CD14-positive monocyte (primary cell): Measurements from ENCODE around the gene SMC2. TPM values are rescaled to one million over a fixed set of nuclear protein-coding genes. Genes with fewer than 3 reads are reported as not detected.

Experiments
- DNase-seq, 3 donors: peaks; one replicate each; pipeline ENCODE4 v3.0.0-alpha.2; 2011 to 2022
- H2AFZ ChIP-seq: 2 replicates; pipeline ENCODE4 v1.6.0; 2012; ENCODE audit warnings: mild to moderate bottlenecking, low read depth, low read length, inconsistent platforms; ENCODE audit not compliant: insufficient read depth, poor library complexity, severe bottlenecking
- H3K27ac ChIP-seq, 2 donors: 1 replicate in 1 of 2; 2 replicates in 1 of 2; pipeline ENCODE4 v1.5.1; 2012 to 2013; ENCODE audit warnings: low read length in 2 of 2, control low read depth in 1 of 2, inconsistent platforms in 1 of 2, low read depth in 1 of 2, mild to moderate bottlenecking in 1 of 2
- H3K27me3 ChIP-seq, 2 donors: one replicate each; pipeline versions ENCODE4 v1.6.0 to v1.6.1; 2011 to 2013; ENCODE audit warnings: low read length in 2 of 2; ENCODE audit not compliant: control insufficient read depth in 2 of 2, insufficient read depth in 2 of 2
- H3K36me3 ChIP-seq, 2 donors: replicated peaks in 1 of 2; 1 replicate in 1 of 2; 2 replicates in 1 of 2; pipeline versions ENCODE4 v1.5.1 to v1.6.1; 2012 to 2013; ENCODE audit warnings: low read length in 2 of 2, control low read depth in 1 of 2, inconsistent platforms in 1 of 2, mild to moderate bottlenecking in 1 of 2; ENCODE audit not compliant: insufficient read depth in 2 of 2, control insufficient read depth in 1 of 2
- H3K4me1 ChIP-seq, 2 donors: 1 replicate in 1 of 2; 2 replicates in 1 of 2; pipeline versions ENCODE4 v1.5.1 to v1.6.1; 2012 to 2013; ENCODE audit warnings: low read length in 2 of 2, control low read depth in 1 of 2, inconsistent platforms in 1 of 2, mild to moderate bottlenecking in 1 of 2, moderate library complexity in 1 of 2; ENCODE audit not compliant: insufficient read depth in 2 of 2, control insufficient read depth in 1 of 2
- H3K4me2 ChIP-seq: replicated peaks from 2 replicates; pipeline ENCODE3; 2012; ENCODE audit warnings: low read length, moderate library complexity, mild to moderate bottlenecking; ENCODE audit not compliant: poor library complexity, severe bottlenecking; ENCODE audit errors: extremely low read depth
- H3K4me3 ChIP-seq, 3 experiments: fragments of 200-600 bp in 1 of 3; sonication (generic) in 1 of 3; replicated peaks in 1 of 3; 1 replicate in 2 of 3; 2 replicates in 1 of 3; pipeline ENCODE4 v1.5.1; 2011 to 2013; ENCODE audit warnings: low read length in 3 of 3, mild to moderate bottlenecking in 3 of 3, control low read depth in 2 of 3, low read depth in 2 of 3, inconsistent platforms in 1 of 3, moderate library complexity in 1 of 3
- H3K79me2 ChIP-seq: 2 replicates; pipeline ENCODE4 v1.6.0; 2012; ENCODE audit warnings: mild to moderate bottlenecking, control low read depth, inconsistent platforms, low read length, moderate library complexity; ENCODE audit not compliant: insufficient read depth
- H3K9ac ChIP-seq: 2 replicates; pipeline ENCODE4 v1.6.0; 2017; ENCODE audit warnings: low read length, mild to moderate bottlenecking; ENCODE audit not compliant: insufficient read depth, poor library complexity, severe bottlenecking
- H3K9me3 ChIP-seq, 2 donors: replicated peaks in 1 of 2; 1 replicate in 1 of 2; 2 replicates in 1 of 2; pipeline versions ENCODE4 v1.5.1 to v1.6.1; 2012 to 2013; ENCODE audit warnings: low read length in 2 of 2, control low read depth in 1 of 2; ENCODE audit not compliant: control insufficient read depth in 1 of 2, insufficient read depth in 1 of 2
- H4K20me1 ChIP-seq: 2 replicates; pipeline ENCODE4 v1.6.0; 2012; ENCODE audit warnings: mild to moderate bottlenecking, low read length, control low read depth, moderate library complexity; ENCODE audit not compliant: insufficient read depth
- H3K27ac Mint-ChIP-seq, 7 donors: one replicate each; pipeline ENCODE4 v1.8.0; 2020; ENCODE audit warnings: mild to moderate bottlenecking in 7 of 7, mixed read lengths in 7 of 7, moderate library complexity in 6 of 7, inconsistent platforms in 2 of 7
- H3K27me3 Mint-ChIP-seq, 3 donors: one replicate each; pipeline ENCODE4 v1.8.0; 2021 to 2022; ENCODE audit warnings: low read depth in 3 of 3, mild to moderate bottlenecking in 3 of 3, mixed read lengths in 3 of 3, moderate library complexity in 3 of 3, inconsistent platforms in 1 of 3
- H3K36me3 Mint-ChIP-seq, 2 donors: one replicate each; pipeline ENCODE4 v1.8.0; 2020; ENCODE audit warnings: mixed read lengths in 2 of 2, inconsistent platforms in 1 of 2, mild to moderate bottlenecking in 1 of 2
- H3K4me1 Mint-ChIP-seq: one replicate; pipeline ENCODE4 v1.8.0; 2020; ENCODE audit warnings: mild to moderate bottlenecking, mixed read lengths
- H3K4me3 Mint-ChIP-seq, 2 donors: one replicate each; pipeline ENCODE4 v1.8.0; 2020; ENCODE audit warnings: mild to moderate bottlenecking in 2 of 2, mixed read lengths in 2 of 2, moderate library complexity in 1 of 2
- H3K9me3 Mint-ChIP-seq, 7 donors: one replicate each; pipeline ENCODE4 v1.8.0; 2020 to 2022; ENCODE audit warnings: mixed read lengths in 7 of 7, mild to moderate bottlenecking in 6 of 7, moderate library complexity in 6 of 7, inconsistent platforms in 2 of 7
- WGBS: methylation state at CpG from one replicate; pipeline ENCODE4 v1.1.5; 2013; ENCODE audit warnings: missing lambda C conversion rate; ENCODE audit not compliant: insufficient coverage; 5-methylcytosine and 5-hydroxymethylcytosine counted together
- intact Hi-C, 2 donors: fragments of 100-400 bp; cut with micrococcal nuclease; formaldehyde crosslinking; loops; one replicate each; pipeline versions ENCODE4 v1.15.0 to v1.15.1; 2023
- polyA plus RNA-seq, 3 donors: library from polyadenylated mRNA; depleted of rRNA in 1 of 3; unstranded in 2 of 3; stranded (reverse) in 1 of 3; fragments of 300-500 nt in 2 of 3; fragments of >200 nt in 1 of 3; fragmentation: Illumina TruSeq in 2 of 3; gene quantifications; 1 replicate in 2 of 3; 2 replicates in 1 of 3; pipeline ENCODE4 v1.2.3, GENCODE V29; 2012 to 2021
- TF ChIP-seq, protein P1 (sequence below): fragments of 200-600 bp; IDR thresholded peaks from one replicate; pipeline ENCODE4 v1.8.0; 2022; ENCODE audit warnings: antibody characterized with exemption, mild to moderate bottlenecking

Gene SMC2
- polyA plus RNA-seq, 3 donors, result 0.77 to 3.6 (median 2.7) TPM

DNA sequence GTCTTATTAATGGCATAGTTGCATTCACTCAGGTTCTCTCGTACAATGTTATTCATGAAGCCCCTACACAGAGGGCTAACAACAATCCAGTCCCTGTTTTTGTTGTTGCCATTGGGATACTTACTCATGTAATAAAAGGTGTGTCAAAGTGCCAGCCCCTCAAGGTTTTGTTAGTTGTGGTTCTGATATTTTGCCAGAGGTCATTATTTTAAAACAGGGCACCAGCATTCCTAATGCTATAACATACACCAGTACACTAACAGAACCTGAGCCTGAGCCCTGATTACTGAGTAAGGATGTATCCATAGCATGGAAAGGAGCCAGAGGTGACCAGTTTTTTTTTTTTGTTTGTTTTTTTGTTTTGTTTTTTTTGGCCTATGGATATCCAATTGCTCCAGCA lies 50.2 kb downstream of the SMC2 start:
- Histone ChIP-seq H4K20me1 (no peaks in the 10 kb centered on the region), H3K79me2 (no peaks in the 10 kb centered on the region), H3K27ac (no peak overlapping the region), H3K27me3 (no peaks in the 10 kb centered on the region), H3K9ac (no peak overlapping the region), H3K4me3 (no peak overlapping the region), H3K9me3 (no peaks in the 10 kb centered on the region), H2AFZ (no peak overlapping the region), H3K36me3 (peaks cover 12 to 38% of the 10 kb centered on the region in 2 donors), H3K4me2 (no peak overlapping the region), H3K4me1 (no peaks in the 10 kb centered on the region)
- Mint-ChIP-seq H3K4me3 (no peak overlapping the region), H3K9me3 (no peaks in the 10 kb centered on the region), H3K4me1 (no peaks in the 10 kb centered on the region), H3K36me3 (peaks cover 24 to 31% of the 10 kb centered on the region in 2 donors), H3K27ac (no peak overlapping the region), H3K27me3 (no peaks in the 10 kb centered on the region)
- DNase-seq, result no peak
- TF ChIP-seq, protein P1, sequence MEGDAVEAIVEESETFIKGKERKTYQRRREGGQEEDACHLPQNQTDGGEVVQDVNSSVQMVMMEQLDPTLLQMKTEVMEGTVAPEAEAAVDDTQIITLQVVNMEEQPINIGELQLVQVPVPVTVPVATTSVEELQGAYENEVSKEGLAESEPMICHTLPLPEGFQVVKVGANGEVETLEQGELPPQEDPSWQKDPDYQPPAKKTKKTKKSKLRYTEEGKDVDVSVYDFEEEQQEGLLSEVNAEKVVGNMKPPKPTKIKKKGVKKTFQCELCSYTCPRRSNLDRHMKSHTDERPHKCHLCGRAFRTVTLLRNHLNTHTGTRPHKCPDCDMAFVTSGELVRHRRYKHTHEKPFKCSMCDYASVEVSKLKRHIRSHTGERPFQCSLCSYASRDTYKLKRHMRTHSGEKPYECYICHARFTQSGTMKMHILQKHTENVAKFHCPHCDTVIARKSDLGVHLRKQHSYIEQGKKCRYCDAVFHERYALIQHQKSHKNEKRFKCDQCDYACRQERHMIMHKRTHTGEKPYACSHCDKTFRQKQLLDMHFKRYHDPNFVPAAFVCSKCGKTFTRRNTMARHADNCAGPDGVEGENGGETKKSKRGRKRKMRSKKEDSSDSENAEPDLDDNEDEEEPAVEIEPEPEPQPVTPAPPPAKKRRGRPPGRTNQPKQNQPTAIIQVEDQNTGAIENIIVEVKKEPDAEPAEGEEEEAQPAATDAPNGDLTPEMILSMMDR, result no peak
- intact Hi-C loops, result no loop called here
- WGBS, result no CpG with 5 or more reads among the region's 1 CpG

DNA sequence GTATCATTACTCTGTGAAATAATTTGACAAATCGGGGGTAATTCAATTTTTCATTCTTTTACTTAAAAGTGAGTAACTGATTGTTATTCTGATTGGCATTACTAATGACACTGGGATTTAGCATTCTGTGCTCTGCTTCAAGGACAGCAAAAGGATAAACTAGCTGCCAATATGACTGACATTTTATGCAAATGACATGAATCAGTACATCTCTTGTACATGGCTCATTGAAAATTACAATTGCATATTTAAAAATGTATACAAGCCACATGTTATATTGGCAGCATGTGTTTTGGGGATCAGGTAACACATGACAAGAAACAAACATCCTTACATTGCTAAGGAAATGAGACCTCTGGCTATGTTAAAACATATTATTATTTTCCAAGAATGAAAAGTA lies 79.0 kb downstream of the SMC2 start:
- Histone ChIP-seq H3K27ac (no peak overlapping the region), H3K4me2 (no peak overlapping the region), H3K79me2 (no peaks in the 10 kb centered on the region), H3K36me3 (no peaks in the 10 kb centered on the region), H3K27me3 (no peaks in the 10 kb centered on the region), H3K4me1 (no peaks in the 10 kb centered on the region), H4K20me1 (no peaks in the 10 kb centered on the region), H3K9me3 (peaks cover 0 to 3% of the 10 kb centered on the region in 2 donors), H3K9ac (no peak overlapping the region), H3K4me3 (no peak overlapping the region), H2AFZ (no peak overlapping the region)
- Mint-ChIP-seq H3K4me1 (no peaks in the 10 kb centered on the region), H3K27ac (no peak overlapping the region), H3K27me3 (peaks cover 0 to 5% (median 0%) of the 10 kb centered on the region in 3 donors), H3K9me3 (peaks cover 0 to 1% (median 0%) of the 10 kb centered on the region in 7 donors), H3K4me3 (no peak overlapping the region), H3K36me3 (no peaks in the 10 kb centered on the region)
- DNase-seq, result no peak
- TF ChIP-seq, protein P1, result no peak
- WGBS, result no CpG with 5 or more reads among the region's 1 CpG
- intact Hi-C loops, result no loop called here
